Muscle of leg (tissue), 11 donors: ENCODE data around the gene ZNF84. TPM values are rescaled to one million over a fixed set of nuclear protein-coding genes. Genes with fewer than 3 reads are reported as not detected.
A peak's percentile ranks its signal among the peaks of the same experiment; 100 is the strongest.

Experiments used
- DNase-seq: peaks from one replicate; pipeline ENCODE4 v3.0.0; 2013
- H3K27ac ChIP-seq: one replicate; pipeline ENCODE4 v1.5.1; 2013; ENCODE audit warnings: mild to moderate bottlenecking, low read length, control low read depth
- H3K27me3 ChIP-seq: one replicate; pipeline ENCODE4 v1.6.1; 2013; ENCODE audit warnings: low read length; ENCODE audit not compliant: control insufficient read depth, insufficient read depth
- H3K36me3 ChIP-seq: one replicate; pipeline ENCODE4 v1.6.1; 2013; ENCODE audit warnings: low read length; ENCODE audit not compliant: control insufficient read depth, insufficient read depth
- H3K4me1 ChIP-seq: one replicate; pipeline ENCODE4 v1.6.1; 2013; ENCODE audit warnings: low read length; ENCODE audit not compliant: control insufficient read depth, insufficient read depth
- H3K4me3 ChIP-seq: one replicate; pipeline ENCODE4 v1.5.1; 2013; ENCODE audit warnings: low read length, control low read depth
- H3K9me3 ChIP-seq: replicated peaks from 2 replicates; pipeline ENCODE4 v1.6.1; 2013; ENCODE audit warnings: low read depth, low read length; ENCODE audit not compliant: control insufficient read depth
- WGBS: methylation state at CpG from one replicate; pipeline ENCODE4 v1.1.5; 2013; ENCODE audit warnings: missing lambda C conversion rate; ENCODE audit not compliant: insufficient coverage; 5-methylcytosine and 5-hydroxymethylcytosine counted together
- polyA plus RNA-seq, 8 donors: library from polyadenylated mRNA; unstranded; fragments of 120-200 nt; gene quantifications; one replicate each; pipeline versions ENCODE4 v1.2.1 to v1.2.3, GENCODE V29; 2013; ENCODE audit warnings: inconsistent platforms in 1 of 8, low replicate concordance in 1 of 8; ENCODE audit not compliant: insufficient read length in 8 of 8, insufficient read depth in 1 of 8
- total RNA-seq: library from RNA; stranded (reverse); fragments of 120-200 nt; gene quantifications from one replicate; pipeline ENCODE4 v1.2.4, GENCODE V29; 2013

Gene ZNF84
- total and polyA plus RNA-seq, 9 donors, result 21.5 to 40.4 (median 27.0) TPM

- Histone ChIP-seq H3K27me3 (peaks cover 1% of the 10 kb centered on the region), H3K4me3 (no peak overlapping the region), H3K27ac (no peak overlapping the region), H3K9me3 (peaks cover 75% of the 10 kb centered on the region), H3K4me1 (no peaks in the 10 kb centered on the region), H3K36me3 (peaks cover 22% of the 10 kb centered on the region)
- DNase-seq, result no peak
- 100% methylated on average over 2 of the region's 8 CpGs for WGBS
These were observed 21.1 kb downstream of the ZNF84 start for GRCh38 chr12:133058203-133059113.

- Histone ChIP-seq H3K27ac (no peak overlapping the region), H3K9me3 (peaks cover 94% of the 10 kb centered on the region), H3K4me1 (no peaks in the 10 kb centered on the region), H3K27me3 (peaks cover 2% of the 10 kb centered on the region), H3K36me3 (peaks cover 19% of the 10 kb centered on the region), H3K4me3 (no peak overlapping the region)
- no peak for DNase-seq
- WGBS, result no CpG with 5 or more reads among the region's 1 CpG
These were observed 24.6 kb downstream of the ZNF84 start for GRCh38 chr12:133061954-133062353.

DNA sequence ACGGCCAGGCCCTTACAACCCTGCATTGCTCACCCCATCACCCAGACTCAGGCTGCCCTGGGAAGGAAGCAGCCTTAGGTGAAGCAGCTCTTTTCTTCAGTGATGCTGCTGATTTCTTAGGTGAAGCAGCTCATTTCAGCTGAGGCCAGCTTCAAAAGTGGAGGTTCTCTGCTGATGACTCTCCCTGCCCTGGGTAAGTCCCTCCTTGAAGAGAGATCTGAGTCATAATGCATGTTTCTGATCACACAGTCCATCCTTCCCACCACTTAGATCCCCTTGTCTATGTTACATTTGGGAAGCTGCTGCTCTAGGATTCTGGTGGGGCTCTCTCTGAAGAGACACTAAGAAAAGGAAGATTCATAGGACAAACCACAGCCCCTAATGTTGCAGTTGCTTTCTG lies 26.2 kb downstream of the ZNF84 start:
- Histone ChIP-seq H3K4me3 (no peak overlapping the region), H3K27ac (no peak overlapping the region), H3K4me1 (no peaks in the 10 kb centered on the region), H3K27me3 (peaks cover 2% of the 10 kb centered on the region), H3K36me3 (peaks cover 8% of the 10 kb centered on the region), H3K9me3 (peaks cover 92% of the 10 kb centered on the region)
- no CpG with 5 or more reads among the region's 1 CpG for WGBS
- DNase-seq, result no peak

DNA sequence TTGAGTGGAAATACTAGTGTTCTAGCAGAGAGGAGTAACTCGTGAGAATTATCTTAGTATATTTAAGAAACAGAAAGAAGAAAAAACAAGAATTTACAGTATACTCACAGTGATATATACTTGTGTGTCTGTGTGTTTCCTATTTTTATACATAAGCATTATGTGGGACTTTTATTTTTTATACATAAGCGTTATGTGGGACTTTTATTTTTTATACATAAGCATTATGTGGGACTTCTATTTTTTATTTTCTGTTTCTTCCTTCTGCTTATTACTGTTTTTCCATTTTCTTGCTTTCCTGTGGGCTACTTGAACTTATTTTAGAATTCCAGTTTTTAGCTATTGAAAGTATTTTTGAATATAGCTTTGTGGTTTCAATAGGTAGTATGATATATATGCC lies 36.5 kb downstream of the ZNF84 start:
- Histone ChIP-seq H3K4me1 (no peaks in the 10 kb centered on the region), H3K27ac (no peak overlapping the region), H3K36me3 (no peaks in the 10 kb centered on the region), H3K4me3 (no peak overlapping the region), H3K9me3 (peaks cover 60% of the 10 kb centered on the region), H3K27me3 (no peaks in the 10 kb centered on the region)
- DNase-seq, result no peak
- WGBS, result no CpG with 5 or more reads among the region's 2 CpGs

GRCh38 chr12:133080026-133080367 lies 42.7 kb downstream of the ZNF84 start:
- Histone ChIP-seq H3K36me3 (peaks cover 30% of the 10 kb centered on the region), H3K4me3 (peak overlapping the region; percentile 88), H3K9me3 (peaks cover 62% of the 10 kb centered on the region), H3K27ac (peak overlapping the region; percentile 100), H3K27me3 (no peaks in the 10 kb centered on the region), H3K4me1 (peaks cover 8% of the 10 kb centered on the region)
- DNase-seq, result peak; percentile 100
- under 1% methylated on average over 22 of the region's 22 CpGs for WGBS

DNA sequence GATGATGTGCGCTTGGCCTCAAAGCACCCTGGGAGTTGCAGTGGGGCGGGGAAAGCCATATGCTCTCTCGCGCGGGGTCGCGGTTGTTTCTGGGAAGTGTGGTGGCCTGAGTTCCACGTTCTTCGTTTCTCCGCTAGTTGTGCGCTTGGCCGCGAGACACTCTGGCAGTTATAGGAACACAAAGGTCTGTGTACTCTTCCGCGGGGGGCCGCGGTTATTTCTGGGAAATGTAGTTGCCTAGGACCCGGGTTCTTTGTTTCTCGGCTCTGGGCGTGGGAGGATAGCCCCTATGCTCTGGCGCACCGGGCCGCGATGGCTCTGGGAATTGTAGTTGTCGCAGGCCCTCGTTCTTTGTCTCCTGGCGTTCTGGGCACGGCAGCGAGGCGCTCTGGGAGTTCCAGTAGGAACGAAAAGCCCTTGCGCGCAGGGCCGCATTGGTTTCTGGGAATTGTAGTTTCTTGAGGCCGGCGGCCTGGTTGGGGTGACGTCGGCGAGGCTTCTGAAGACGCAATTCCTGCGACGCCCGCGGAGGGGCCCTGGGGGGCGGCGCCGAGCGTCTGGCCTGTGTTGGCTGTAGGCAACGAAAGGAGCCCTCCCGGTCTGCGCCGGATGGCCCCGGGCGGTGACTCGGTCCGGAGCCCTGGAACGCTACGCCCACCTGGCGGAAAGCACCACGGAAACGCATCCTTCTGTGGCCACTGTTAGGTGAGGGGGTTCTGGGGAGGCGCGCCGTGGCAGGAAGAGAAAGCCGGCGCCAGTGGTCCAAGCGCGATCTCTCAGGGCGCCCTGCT lies 43.3 kb downstream of the ZNF84 start, which contains the start of gene ZNF140:
TSS of gene ZNF140 (plus strand) at position 556 of the 791 bp plus-strand sequence. CDS start 398 bp downstream, outside the sequence.
- Histone ChIP-seq H3K36me3 (peaks cover 35% of the 10 kb centered on the region), H3K27me3 (no peaks in the 10 kb centered on the region), H3K4me3 (peak within 1 kb of the TSS; percentile 88), H3K4me1 (peaks cover 8% of the 10 kb centered on the region), H3K27ac (peak within 1 kb of the TSS; percentile 100), H3K9me3 (peaks cover 66% of the 10 kb centered on the region)
- peak; percentile 99 for DNase-seq
- WGBS, result under 1% methylated on average over 63 of the region's 69 CpGs

DNA sequence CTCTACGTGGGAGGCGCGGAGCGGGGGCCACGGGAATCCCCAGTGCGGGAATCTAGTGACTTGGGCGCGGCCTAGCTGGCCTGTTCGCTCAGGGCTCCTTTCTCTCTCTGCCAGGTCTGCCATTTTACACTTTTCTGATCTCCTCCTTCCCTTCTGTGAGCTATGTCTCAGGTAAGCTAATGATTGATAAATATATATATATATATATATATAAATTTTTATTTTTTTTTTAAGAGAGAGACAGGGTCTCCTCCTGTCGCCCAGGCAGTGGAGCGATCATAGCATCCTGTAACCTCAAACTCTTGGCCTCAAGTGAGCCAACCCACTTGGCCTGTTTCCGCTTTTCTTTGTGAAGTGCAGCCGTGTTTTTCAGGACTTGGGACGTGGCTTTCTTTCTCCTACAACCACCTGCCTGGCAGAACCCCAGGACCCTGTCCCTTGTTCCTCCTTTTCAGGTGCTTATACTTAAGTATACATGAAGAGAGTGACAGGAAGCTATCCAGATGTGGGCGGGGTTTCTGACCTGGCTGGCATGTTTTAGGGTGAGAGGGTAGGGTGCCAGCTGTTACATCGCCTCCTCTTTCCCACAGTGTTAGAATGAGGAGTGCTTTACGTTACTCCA lies 44.0 kb downstream of the ZNF84 start:
- DNase-seq, result peak; percentile 32
- Histone ChIP-seq H3K27me3 (no peaks in the 10 kb centered on the region), H3K4me3 (peak overlapping the region; percentile 88), H3K36me3 (peaks cover 42% of the 10 kb centered on the region), H3K9me3 (peaks cover 68% of the 10 kb centered on the region), H3K4me1 (peaks cover 8% of the 10 kb centered on the region), H3K27ac (peak overlapping the region; percentile 100)
- 13% methylated on average over 8 of the region's 17 CpGs for WGBS

GRCh38 chr12:133083345-133083744 lies 46.0 kb downstream of the ZNF84 start:
- no peak for DNase-seq
- Histone ChIP-seq H3K4me1 (peaks cover 8% of the 10 kb centered on the region), H3K27me3 (no peaks in the 10 kb centered on the region), H3K4me3 (no peak overlapping the region), H3K36me3 (peaks cover 51% of the 10 kb centered on the region), H3K27ac (no peak overlapping the region), H3K9me3 (peaks cover 68% of the 10 kb centered on the region)
- 94% methylated on average over 5 of the region's 6 CpGs for WGBS

- Histone ChIP-seq H3K4me3 (no peak overlapping the region), H3K36me3 (peaks cover 27% of the 10 kb centered on the region), H3K27ac (no peak overlapping the region), H3K4me1 (no peaks in the 10 kb centered on the region), H3K9me3 (peaks cover 91% of the 10 kb centered on the region), H3K27me3 (no peaks in the 10 kb centered on the region)
- WGBS, result no CpG with 5 or more reads among the region's 3 CpGs
- no peak for DNase-seq
These were observed 68.3 kb downstream of the ZNF84 start for GRCh38 chr12:133105620-133106019.

DNA sequence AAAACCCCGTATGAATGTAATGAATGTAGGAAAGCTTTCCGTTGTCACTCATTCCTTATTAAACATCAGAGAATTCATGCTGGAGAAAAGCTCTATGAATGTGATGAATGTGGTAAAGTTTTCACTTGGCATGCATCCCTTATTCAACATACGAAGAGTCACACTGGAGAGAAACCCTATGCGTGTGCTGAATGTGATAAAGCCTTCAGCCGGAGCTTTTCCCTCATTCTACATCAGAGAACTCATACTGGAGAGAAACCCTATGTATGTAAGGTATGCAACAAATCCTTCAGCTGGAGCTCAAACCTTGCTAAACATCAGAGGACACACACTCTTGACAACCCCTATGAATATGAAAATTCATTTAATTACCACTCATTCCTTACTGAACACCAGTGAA lies 68.9 kb downstream of the ZNF84 start:
- H3K4me3 ChIP-seq, result no peak overlapping the region
- no peaks in the 10 kb centered on the region for H3K27me3 ChIP-seq
- peaks cover 22% of the 10 kb centered on the region for H3K36me3 ChIP-seq
- no peak for DNase-seq
- no peak overlapping the region for H3K27ac ChIP-seq
- H3K4me1 ChIP-seq, result no peaks in the 10 kb centered on the region
- H3K9me3 ChIP-seq, result peaks cover 91% of the 10 kb centered on the region
- no CpG with 5 or more reads among the region's 5 CpGs for WGBS
